RKO (cell line): ENCODE data around the gene PHF13.
"Not testable (repeated sequence)": the region's sequence is repeated elsewhere in the genome, so short reads cannot be mapped to it uniquely, and the experiment has no call there.

ENCODE experiments used
- DNase-seq: peaks from one replicate; pipeline ENCODE4 v3.0.0-alpha.2; 2016; ENCODE audit warnings: low spot score

The PHF13 gene

DNA sequence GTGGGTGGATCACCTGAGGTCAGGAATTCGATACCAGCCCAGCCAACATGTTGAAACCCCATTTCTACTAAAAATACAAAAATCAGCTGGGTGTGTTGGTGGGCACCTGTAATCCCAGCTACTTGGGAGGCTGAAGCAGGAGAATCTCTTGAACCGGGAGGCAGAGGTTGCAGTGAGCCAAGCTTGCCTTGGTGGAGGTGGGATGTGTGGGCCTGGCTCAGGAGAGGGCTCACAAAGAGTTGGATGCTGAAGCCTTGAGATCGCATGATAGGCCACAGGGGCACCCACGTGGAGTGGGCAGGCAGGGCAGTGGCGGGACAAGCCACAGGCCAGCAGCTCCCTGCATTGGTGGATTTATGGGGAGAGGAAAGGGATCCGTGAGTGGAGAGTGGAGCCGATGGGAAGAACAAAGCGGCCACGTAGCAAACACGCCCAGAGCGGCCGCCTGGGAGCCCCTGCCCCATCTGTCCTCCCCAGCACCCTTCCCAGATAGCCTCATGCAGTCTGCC lies 15.5 kb downstream of the PHF13 start:
- no peak for DNase-seq

DNA sequence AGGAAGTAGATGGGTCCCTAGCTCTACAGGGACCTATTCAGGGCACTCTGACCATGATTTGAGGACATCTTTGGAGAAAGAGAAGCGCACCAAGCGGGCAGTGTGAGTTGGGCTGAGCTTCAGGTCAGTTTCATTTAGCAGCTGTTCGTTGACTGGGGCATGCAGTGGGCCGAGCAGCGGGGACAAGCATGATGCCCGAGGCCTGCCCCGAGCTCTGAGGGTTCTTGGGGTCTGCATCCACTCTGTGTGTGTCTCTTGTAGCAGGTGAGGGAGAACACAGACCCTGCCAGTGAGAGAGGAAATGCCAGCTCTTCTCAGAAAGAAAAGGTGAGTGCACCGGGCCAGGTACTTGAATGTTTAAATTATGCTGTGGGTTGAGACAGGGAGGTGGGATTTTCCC lies 16.5 kb downstream of the PHF13 start:
- no peak for DNase-seq

DNA sequence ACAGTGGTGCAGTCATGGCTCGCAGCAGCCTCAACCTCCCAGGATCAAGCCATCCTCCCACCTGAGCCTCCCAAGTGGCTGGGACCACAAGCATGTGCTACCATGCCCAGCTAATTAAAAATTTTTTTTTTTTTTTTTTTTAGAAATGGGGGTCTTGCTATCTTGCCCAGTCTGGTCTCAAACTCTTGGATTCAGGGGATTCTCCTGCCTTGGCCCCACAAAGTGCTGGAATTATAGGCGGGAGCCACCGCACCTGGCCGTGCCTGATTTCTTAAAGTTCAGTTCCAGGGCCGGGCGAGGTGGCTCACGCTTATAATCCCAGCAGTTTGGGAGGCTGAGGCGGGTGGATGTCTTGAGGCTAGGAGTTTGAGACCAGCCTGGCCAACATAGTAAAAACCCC lies 17.5 kb downstream of the PHF13 start:
- DNase-seq, result no peak

DNA sequence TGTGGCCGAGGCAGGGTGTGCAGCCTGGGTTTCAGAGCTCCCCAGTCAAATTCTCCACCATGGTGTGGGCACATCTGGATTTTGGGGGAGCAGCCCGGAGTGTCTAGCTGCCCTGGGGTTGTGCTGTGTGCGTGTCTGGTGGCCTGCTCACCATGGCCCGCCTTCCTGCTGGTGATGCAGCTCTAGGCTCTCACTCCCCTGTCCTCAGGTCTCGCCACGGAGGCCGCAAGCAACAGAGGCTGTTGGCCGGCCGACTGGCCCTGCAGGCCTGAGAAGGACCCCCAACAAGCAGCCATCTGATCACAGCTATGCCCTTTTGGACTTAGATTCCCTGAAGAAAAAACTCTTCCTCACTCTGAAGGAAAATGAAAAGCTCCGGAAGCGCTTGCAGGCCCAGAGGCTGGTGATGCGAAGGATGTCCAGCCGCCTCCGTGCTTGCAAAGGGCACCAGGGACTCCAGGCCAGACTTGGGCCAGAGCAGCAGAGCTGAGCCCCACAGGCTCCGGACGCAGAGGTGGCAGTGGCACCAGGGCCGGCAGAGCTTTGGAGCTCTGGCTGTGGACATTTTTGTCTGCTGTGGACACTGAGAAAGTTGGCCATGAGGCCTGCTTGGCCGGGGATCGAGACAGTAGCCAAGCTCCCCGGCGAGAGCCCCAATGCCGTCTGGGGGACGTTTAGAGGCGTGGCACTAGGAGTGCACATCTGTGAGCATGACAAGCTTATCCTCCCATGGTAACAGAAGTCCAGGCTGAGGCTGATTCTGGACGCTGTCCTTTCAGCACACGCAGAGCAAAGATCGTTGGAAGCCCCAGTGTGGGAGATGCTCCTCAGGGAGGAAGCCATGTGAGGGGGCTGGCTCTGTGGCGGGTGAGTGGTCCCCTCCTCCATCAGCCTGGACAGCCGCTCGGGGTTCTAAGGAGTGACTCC lies 19.3 kb downstream of the PHF13 start:
- DNase-seq, result no peak

DNA sequence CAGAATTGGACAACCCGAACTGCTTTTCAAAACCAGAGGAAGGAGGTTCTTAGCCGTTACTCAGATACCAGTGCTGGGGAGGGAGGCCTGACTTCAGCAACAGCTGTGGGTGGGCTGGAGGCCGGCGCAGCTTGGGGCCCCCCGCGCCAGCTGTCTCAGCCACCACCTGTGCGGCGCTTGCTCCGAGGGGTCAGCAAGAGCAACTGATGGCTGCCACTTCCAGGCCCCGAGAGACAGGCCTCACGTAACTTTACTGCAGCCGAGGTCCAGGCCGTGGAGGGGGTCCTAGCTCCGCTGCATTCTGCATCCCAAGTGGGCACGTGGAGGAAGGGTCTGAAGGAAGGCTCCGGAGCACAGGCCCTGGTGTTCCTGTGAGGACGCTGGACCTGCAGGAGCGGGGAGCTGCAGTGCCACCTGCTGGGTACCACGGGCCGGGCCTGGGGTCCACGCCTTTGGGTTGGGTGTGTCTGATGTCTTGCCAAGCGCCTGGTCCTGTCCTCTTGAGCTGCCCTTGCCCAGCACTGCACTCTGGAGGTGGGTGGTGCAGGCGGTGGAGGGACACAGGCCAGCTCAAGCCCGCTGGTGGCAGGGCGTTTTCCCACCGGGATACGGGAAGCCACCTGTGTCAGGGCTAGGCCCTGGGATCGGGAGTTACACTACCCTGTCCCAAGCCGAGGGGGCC lies 21.0 kb downstream of the PHF13 start:
- peak; percentile 40 for DNase-seq

DNA sequence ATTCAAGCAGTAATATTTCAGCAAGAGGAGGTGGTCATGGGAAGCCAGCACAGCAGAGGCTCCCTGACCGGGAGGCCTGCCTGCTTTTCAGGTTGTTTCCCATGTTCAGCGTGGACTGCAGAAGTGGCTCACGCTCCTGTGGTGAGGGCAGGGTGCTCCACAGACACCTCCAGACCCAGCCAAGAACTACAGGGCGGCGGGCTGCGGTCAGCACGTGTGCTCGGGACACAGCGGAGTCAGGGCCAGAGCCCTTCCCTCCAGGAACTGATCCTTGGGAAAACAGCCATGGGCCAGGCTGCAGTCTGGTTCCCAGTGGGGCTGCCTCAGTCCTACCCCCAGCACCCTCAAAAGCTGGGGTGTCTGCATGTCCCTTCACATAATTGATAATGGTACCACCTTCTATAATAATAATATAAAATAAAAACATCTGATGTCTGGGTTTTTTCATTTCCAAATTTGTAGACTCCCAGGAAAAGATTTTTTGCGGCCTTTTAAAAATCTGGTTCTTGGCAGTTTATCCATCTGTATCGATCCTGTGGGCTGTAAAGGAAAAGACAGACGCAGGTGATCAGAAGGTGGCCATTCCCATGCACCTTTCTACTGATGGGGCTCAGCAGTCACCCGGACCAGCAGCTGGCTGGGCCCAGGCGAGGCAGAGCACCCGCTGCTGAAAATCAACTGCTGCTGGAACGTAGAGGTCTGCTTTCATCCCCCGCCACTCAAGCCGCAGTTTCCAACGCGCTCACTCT lies 21.8 kb downstream of the PHF13 start:
- DNase-seq, result no peak

DNA sequence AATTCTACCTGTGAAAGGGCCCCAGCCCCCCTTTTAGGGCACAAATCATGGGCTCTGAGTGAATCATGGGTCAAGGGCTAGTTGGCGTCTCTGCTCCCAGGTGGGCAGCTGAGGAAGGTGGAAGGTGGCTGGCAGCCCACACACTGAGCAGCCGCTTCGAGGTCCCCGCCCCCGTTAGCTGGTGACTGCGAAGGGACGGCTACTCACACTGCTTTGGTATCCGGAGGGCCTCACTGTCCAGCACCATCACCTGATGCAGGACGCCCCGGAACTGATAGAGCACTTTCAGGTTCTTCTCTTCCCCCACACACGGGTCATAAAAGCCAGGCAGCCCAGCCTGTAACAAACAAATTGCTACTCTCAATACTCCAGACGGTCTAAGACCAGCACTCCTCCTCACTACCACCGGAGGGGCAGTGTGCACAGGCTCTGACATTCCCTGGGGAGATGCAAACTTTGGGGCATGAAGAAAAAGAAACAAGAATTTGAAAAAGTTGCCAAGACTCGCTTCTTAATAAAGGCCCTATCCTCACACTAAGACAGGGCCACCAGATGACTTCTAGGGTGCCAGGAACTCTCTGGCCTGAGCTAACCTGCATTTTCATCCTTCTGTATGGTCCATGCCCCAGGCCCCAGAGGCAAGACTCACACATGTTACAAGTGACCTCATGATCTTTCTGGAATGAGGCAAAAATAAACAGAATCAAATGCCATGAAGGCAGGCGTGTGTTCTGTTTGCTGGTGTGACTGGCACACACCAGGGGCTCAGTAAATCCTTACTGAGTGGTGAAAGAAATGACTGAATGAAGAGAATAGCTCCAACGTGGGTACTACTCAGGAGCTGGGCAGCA lies 22.6 kb downstream of the PHF13 start:
- DNase-seq, result no peak

DNA sequence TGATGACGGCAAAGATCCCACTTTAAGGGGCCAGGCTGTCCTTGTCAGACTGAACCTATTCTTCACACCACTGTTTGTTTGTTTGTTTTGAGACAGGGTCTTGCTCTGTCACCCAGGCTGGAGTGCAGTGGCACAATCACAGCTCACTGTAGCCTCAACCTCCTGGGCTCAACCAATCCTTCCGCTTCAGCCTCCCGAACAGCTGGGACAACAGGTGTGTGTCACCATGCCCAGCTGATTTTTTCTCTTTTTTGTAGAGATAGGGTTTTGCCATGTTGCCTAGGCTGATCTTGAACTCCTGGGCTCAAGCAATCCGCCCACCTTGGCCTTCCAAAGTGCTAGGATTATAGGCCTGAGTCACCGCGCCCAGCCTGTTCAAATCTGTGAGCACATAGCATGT lies 23.2 kb downstream of the PHF13 start:
- not testable (repeated sequence) for DNase-seq

DNA sequence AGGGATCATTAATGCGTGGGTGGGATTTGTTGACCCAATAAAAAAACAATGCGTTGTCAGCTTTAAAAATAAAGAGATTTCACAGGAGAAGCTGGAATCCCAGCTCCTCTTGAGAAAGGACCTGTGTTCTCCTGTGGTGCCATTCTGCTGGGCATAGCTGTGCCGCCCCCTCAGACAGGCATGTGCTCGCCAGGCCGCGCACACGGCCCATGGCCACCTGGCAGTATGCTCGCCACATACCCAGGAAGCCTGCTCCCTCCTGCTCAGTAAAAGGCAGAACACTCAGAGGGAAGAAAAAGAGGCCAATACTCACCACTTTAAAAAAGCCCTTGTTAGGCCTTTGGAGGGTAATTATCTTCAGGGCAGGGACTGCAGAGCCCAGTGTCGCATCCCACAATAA lies 24.2 kb downstream of the PHF13 start:
- no peak for DNase-seq

DNA sequence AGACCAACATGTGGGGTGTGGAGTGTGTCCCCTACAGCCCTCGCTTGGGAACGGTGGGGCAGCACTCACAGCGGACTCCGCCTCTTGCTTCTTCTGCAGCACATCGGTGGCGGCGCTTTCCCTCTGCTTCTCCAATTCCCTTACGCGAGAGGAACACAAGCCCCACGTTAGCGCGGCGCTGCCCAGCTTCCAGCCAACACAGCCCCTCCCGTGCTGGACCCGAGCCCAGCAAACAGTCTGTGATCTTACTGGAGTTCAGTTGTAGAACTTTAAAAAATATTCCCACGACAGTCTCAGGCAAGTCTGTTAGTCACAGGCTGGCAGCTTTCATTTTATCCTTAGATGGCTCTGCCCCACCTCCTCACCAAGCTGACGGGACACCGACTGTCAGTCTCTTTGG lies 24.7 kb downstream of the PHF13 start:
- DNase-seq, result no peak

DNA sequence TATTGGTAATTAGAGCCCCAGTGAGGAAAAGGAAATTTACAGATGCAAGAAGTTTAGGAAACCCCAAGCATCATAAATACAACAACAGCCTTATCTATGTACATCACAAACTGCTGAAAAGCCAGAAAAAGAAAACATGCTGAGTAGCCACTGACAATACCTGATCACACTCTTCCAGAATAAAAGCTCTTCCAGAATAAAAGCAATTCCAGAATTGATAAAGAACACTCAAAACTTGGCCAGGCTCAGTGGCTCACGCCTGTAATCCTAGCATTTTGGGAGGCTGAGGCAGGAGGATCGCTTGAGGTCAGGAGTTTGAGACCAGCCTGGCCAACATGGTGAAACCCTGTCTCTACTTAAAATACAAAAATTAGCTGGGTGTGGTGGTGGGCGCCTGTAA lies 27.3 kb downstream of the PHF13 start:
- DNase-seq, result not testable (repeated sequence)

DNA sequence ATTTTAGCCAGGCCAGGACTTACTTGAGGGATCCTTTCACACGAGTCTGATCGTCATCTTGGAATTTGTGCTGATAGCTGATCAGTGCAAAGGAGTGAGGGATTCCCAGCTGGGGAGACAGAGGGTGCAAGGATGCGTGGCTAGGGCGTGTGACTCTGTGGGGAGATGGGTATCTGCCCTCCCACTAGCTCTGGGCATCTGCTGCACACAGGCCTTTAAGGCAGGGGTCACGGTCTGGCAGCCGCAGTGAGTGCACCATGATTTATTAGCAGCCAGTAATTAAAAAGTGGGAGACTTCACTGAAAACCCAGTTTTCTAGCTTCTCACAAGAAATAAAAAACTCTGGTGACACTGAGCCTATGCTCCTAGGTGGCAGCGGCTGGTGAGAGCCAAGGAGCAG lies 31.5 kb downstream of the PHF13 start:
- no peak for DNase-seq

DNA sequence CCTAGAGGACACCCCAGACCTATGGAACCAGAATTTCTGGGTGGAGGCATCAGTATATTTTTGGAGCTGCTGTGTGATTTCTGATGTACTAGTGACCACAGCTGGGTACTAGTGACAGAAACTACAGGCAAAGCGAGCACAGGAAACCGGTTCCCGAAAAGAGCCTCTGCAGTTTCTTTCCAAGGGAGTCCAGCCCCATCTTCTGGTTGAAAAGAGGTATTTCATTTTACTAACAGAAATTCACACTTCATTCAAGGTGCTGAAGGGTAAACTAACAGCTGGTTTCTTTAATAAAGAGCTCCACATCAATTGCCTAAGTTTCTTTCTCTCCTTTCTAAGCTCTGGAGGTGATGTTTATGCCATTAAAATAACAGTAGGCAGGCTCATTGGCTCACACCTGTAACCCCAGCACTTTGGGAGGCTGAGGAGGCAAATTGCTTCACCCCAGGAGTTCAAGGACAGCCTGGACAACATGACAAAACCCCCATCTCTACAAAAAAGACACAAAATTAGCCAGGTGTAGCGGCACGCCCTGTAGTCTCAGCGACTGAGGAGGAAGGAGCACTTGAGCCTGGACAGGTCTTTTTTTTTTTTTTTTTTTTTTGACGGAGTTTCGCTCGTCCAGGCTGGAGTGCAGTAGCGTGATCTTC lies 33.1 kb downstream of the PHF13 start:
- peak; percentile 68 for DNase-seq

DNA sequence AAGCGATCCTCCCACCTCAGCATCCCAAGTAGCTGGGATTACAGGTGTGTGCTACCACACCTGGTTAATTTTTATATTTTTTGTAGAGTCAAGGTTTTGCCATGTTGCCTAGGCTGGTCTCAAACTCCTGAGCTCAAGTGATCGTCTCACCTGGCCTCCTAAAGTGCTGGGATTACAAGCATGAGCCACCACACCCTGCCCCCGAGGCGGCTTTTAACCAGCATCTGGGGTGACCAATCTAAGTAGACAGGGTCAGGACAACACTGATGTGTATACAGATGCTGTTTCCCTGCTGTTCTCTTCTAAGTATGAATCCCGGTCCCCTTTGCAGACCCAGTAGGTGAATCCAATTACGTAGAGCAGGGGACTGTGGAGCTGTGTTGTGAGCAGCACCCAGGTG lies 35.0 kb downstream of the PHF13 start:
- DNase-seq, result no peak

DNA sequence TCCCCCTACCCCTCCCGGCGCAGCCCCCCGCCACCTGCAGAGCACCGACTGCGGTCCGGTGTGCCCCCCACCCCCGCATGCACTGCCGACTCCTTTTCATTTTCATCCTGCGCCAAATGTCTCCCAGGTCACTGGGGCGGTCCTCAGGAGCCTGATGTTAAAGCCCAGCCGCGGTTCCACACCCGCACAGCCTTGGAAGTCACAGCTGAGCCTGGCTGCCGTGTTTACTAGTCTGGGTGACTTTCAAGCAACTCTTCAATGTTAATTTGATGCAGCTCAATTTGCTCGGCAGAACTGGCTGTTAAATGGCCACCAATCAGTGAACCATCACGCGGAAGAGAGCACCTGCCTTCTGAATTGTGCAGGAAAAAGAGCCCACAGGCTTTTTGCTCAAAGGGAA lies 38.4 kb downstream of the PHF13 start:
- DNase-seq, result no peak

DNA sequence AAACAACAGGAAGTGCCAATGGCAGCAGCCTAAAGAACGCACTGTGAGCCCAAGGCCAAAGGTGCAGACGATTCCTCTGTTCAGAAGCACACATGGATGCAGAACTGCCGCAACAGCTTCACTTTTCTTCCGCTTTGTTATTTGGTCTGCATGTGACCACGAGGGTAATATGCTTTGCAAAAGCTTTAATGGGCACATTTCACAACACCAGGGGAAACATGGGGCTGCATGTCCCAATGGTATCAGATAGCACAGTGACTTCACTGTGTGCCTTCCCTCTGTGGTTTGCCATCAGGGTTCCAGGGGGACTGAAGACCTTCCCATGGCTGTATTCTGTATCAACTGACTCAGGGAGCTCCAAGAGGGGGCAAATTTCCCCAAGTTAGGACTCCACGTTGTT lies 39.5 kb downstream of the PHF13 start:
- DNase-seq, result no peak

DNA sequence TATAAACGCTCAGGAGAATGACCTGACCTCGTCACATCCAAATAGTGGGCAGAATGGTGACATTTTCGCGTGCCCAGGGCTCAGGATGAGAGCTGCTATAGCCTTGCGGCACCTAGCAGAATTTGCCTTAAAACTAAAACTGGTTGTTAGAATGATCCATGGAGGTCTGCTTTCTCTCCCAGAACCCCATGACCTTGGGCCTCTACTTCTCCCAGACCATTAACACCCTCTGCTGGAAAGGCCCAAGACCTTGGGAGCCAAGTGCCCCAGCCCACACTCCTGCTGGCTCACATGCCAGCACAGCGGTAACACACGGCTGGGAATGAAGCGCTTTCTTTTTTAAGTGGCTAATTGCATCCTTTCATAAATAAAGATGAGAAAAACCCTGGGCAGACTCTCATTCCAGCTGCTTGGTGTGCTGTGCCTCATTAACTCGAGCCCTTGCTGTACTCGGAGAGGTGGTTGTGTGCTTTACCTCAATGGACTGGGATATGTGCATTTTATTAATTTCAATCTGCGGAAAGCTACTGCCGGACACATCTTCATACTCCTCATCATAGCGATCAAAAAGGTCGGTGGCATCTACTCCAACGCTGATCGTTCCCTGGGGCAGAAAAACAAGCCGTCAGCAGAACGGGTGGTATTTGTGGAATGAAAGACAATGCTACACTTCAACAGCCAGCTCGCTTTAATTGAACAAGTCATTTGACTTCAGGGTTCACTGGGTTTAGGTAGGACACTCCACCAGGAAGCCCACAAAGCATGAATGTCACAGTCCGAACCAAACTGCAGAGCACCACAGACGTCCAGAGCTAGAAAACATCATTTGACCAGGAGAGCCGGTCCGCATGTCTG lies 40.1 kb downstream of the PHF13 start:
- no peak for DNase-seq

DNA sequence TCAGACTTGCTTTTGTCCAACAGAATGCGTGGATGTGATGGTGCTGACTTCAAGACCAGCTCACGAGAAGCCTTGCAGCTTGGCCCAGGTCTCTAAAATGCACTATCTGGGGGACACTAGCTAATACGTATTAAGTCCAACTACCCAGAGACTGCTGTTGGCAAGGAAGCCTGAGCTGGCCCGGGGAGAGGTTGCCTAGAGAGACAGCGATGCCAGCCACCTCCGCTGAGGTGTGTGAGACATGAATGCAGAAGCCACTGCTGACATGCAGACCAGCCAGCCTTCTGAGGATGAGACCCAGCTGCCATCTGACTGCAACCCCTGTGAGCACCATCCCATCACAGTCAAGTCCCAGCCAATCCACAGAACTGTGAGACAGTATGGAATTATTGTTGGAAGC lies 43.6 kb downstream of the PHF13 start:
- no peak for DNase-seq

DNA sequence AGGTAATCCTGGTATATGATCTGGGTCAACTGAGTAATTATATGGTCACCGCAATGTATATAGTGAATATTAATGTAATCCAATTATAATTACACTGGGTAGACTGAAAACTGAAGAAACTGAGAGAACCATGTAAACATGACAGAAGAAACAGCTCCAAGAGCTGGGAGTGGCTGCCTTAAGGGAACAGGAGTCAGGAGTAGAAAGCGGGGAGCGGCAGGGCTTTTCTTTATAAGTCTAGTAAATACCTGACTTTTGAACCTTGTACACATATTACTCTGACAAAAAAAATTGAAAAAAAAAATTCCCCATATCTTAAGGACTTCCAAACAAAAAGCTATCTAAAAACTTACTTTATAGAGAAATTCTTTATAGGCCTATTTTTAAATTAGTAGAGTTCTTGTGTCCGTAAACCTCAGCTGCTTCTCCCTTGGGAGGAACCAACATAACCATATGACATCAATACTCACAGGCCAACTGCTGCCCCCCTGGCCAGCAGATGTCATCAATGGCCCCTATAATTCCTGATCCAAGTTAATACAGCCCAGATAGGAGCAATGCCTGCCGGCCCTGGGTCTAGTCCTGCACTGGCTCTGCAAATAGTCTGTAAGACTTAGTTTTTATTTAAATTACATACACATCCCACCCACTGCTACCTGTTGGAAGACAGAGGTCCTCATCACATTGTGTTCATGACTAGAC lies 45.0 kb downstream of the PHF13 start:
- DNase-seq, result no peak
